ENCODE data around the gene DIAPH3. TPM values are rescaled to one million over a fixed set of nuclear protein-coding genes. Genes with fewer than 3 reads are reported as not detected.
A peak's percentile ranks its signal among the peaks of the same experiment; 100 is the strongest.

DIAPH3 gene
- total RNA-seq, 1 donor from 2014 or later, result 24.1 TPM

- Mint-ChIP-seq H3K9me3 (ENCODE audit: low read depth) (no peaks in the 10 kb centered on the region), H3K27ac (ENCODE audit: unreplicated experiment) (no peak overlapping the region), H3K4me3 (ENCODE audit: unreplicated experiment) (no peak overlapping the region), H3K36me3 (ENCODE audit: low read depth) (peaks cover 1% of the 10 kb centered on the region), H3K4me1 (ENCODE audit: low read depth) (no peaks in the 10 kb centered on the region), H3K27me3 (ENCODE audit: low read depth) (no peaks in the 10 kb centered on the region)
- TF ChIP-seq, protein P1, sequence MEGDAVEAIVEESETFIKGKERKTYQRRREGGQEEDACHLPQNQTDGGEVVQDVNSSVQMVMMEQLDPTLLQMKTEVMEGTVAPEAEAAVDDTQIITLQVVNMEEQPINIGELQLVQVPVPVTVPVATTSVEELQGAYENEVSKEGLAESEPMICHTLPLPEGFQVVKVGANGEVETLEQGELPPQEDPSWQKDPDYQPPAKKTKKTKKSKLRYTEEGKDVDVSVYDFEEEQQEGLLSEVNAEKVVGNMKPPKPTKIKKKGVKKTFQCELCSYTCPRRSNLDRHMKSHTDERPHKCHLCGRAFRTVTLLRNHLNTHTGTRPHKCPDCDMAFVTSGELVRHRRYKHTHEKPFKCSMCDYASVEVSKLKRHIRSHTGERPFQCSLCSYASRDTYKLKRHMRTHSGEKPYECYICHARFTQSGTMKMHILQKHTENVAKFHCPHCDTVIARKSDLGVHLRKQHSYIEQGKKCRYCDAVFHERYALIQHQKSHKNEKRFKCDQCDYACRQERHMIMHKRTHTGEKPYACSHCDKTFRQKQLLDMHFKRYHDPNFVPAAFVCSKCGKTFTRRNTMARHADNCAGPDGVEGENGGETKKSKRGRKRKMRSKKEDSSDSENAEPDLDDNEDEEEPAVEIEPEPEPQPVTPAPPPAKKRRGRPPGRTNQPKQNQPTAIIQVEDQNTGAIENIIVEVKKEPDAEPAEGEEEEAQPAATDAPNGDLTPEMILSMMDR (IDR thresholded peaks at IDR 0.05), result no peak
- no peak for DNase-seq (ENCODE audit: low spot score)
These were observed 397.5 kb downstream of the DIAPH3 start for GRCh38 chr13:59766236-59766635.

DNA sequence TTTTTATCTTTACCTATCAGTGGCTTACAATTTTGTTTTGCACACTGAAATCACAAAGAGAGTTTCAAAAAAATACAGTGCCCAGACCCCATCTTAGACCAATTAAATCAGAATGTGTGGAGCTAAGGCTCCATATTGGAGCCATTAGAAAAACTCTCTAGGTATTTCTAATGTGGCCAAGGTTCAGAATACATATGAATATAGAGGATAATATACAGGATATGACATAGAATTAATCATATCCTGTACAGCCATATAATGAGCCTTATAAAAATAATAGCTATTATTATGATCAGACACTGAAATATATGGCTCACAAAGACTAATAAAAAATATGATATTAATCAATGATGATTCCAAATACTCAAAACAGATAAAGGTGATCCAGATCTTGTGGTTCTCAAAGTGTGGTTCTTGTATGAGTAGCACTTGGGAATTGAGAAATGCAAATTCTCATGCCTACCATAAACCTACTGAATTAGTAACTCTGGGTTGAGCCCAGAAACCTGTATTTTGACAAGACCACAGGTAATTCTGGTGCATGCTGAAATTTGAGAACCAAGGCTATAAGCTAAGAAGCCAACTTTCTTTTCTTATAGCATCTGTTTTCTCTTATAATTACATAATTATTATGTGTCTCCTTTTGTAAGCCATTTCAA lies 408.0 kb downstream of the DIAPH3 start:
- Mint-ChIP-seq H3K27me3 (ENCODE audit: low read depth) (no peaks in the 10 kb centered on the region), H3K4me1 (ENCODE audit: low read depth) (peaks cover 10% of the 10 kb centered on the region), H3K9me3 (ENCODE audit: low read depth) (no peaks in the 10 kb centered on the region), H3K27ac (ENCODE audit: unreplicated experiment) (no peak overlapping the region), H3K4me3 (ENCODE audit: unreplicated experiment) (no peak overlapping the region), H3K36me3 (ENCODE audit: low read depth) (no peaks in the 10 kb centered on the region)
- no peak for DNase-seq (ENCODE audit: low spot score)
- TF ChIP-seq, protein P1 (IDR thresholded peaks at IDR 0.05), result no peak

DNA sequence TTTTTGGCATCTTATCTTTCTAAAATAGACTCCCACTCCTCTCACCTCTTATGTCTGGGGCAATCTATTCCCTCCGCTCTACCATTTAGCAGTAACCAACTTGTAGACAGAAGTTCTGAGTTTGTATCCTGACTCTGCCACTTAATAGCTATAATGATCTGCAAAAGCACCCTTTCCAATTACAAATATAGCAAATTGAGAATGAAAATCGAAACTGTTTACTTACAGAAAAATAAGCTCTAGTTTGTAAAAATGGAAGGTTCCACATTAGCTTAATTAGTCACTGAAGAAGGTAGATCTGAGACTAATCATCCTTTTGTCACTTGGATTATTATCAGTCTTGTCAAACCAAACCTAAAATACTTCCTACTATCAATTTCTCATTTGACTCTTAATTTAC lies 409.3 kb downstream of the DIAPH3 start:
- Mint-ChIP-seq H3K4me1 (ENCODE audit: low read depth) (peaks cover 18% of the 10 kb centered on the region), H3K4me3 (ENCODE audit: unreplicated experiment) (no peak overlapping the region), H3K9me3 (ENCODE audit: low read depth) (no peaks in the 10 kb centered on the region), H3K36me3 (ENCODE audit: low read depth) (no peaks in the 10 kb centered on the region), H3K27me3 (ENCODE audit: low read depth) (no peaks in the 10 kb centered on the region), H3K27ac (ENCODE audit: unreplicated experiment) (no peak overlapping the region)
- DNase-seq (ENCODE audit: low spot score), result no peak
- TF ChIP-seq, protein P1 (IDR thresholded peaks at IDR 0.05), result no peak

DNA sequence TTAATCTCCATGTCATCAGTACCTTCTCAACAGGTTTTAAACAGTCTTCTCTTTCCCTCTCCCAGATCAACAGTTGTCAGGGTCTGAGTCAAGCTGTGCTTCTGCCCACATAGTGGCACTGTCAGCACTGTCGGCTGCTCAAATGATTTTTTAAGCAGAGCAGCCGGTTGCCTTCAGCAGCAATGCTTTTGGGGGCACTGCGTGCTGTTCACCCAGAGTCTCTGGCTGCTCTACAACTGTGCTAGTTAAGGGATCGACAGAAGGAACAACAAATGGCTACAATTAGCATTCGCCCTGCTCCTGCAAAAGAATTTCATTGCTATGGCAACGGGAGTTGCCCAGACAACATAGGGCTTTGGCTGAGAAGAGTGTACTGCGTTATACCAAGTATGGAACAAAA lies 412.9 kb downstream of the DIAPH3 start:
- Mint-ChIP-seq H3K4me1 (ENCODE audit: low read depth) (peaks cover 21% of the 10 kb centered on the region), H3K9me3 (ENCODE audit: low read depth) (no peaks in the 10 kb centered on the region), H3K27me3 (ENCODE audit: low read depth) (no peaks in the 10 kb centered on the region), H3K27ac (ENCODE audit: unreplicated experiment) (peak overlapping the region; percentile 88), H3K4me3 (ENCODE audit: unreplicated experiment) (peak overlapping the region; percentile 67), H3K36me3 (ENCODE audit: low read depth) (no peaks in the 10 kb centered on the region)
- no peak for DNase-seq (ENCODE audit: low spot score)
- TF ChIP-seq, protein P1 (IDR thresholded peaks at IDR 0.05), result peak; percentile 64

- Mint-ChIP-seq H3K36me3 (ENCODE audit: low read depth) (no peaks in the 10 kb centered on the region), H3K27me3 (ENCODE audit: low read depth) (no peaks in the 10 kb centered on the region), H3K9me3 (ENCODE audit: low read depth) (no peaks in the 10 kb centered on the region), H3K27ac (ENCODE audit: unreplicated experiment) (no peak overlapping the region), H3K4me3 (ENCODE audit: unreplicated experiment) (no peak overlapping the region), H3K4me1 (ENCODE audit: low read depth) (peaks cover 34% of the 10 kb centered on the region)
- TF ChIP-seq, protein P1 (IDR thresholded peaks at IDR 0.05), result no peak
- no peak for DNase-seq (ENCODE audit: low spot score)
These were observed 415.7 kb downstream of the DIAPH3 start for GRCh38 chr13:59748046-59748445.

Data from chondrocyte (in vitro differentiated cells).